ENCODE data around the gene TAPT1. TPM values are rescaled to one million over a fixed set of nuclear protein-coding genes. Genes with fewer than 3 reads are reported as not detected.

The TAPT1 gene
- total RNA-seq, 1 experiment from 2014 or later = 22.0 TPM

DNA sequence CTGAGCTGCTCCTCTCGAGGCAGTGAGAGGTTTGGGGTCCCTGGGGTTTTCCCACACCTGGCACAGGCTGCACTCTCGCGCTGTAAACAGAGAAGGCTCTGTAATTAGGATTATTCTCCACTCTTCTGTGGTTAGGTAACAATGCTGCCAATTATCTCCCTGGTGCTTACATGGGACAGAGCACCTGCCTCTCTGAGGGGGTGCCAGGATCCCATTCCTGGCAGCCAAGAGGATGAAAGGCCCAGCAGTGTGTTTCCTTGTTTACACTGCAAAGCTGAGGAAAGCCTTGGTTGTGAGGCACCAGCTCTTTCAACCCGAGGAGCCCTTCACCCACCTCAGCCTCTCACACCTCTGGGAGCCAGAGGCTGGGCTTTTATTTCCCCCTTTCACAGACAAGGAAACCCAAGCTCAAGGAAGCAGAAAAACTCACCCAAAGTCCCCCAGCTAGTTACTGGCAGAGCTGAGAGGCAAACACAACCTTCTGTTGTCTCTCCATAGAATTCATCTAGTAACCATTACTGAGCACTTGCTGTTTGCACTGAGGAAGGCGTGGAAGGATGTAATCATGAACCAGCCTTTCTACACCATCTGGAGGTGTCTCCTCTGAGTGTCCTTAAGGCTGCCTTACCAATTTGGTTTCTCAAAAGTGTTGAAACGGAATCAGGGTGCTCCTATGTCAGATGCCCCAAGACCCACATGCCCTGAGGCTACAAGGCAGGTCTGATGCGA is 102.8 kb downstream of the TAPT1 start:
- Mint-ChIP-seq H3K9me3 (ENCODE audit: unreplicated experiment) (no peaks in the 10 kb centered on the region), H3K27me3 (ENCODE audit: insufficient read depth, unreplicated experiment) (peaks cover 32% of the 10 kb centered on the region), H3K27ac (ENCODE audit: low read depth, unreplicated experiment) (no peak overlapping the region), H3K4me3 (ENCODE audit: unreplicated experiment) (no peak overlapping the region), H3K36me3 (ENCODE audit: insufficient read depth, unreplicated experiment) (no peaks in the 10 kb centered on the region), H3K4me1 (ENCODE audit: insufficient read depth, unreplicated experiment) (no peaks in the 10 kb centered on the region)
- BruUV-seq (replicated peaks) = no TSS peak
- TF ChIP-seq, protein P1, sequence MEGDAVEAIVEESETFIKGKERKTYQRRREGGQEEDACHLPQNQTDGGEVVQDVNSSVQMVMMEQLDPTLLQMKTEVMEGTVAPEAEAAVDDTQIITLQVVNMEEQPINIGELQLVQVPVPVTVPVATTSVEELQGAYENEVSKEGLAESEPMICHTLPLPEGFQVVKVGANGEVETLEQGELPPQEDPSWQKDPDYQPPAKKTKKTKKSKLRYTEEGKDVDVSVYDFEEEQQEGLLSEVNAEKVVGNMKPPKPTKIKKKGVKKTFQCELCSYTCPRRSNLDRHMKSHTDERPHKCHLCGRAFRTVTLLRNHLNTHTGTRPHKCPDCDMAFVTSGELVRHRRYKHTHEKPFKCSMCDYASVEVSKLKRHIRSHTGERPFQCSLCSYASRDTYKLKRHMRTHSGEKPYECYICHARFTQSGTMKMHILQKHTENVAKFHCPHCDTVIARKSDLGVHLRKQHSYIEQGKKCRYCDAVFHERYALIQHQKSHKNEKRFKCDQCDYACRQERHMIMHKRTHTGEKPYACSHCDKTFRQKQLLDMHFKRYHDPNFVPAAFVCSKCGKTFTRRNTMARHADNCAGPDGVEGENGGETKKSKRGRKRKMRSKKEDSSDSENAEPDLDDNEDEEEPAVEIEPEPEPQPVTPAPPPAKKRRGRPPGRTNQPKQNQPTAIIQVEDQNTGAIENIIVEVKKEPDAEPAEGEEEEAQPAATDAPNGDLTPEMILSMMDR (IDR thresholded peaks at IDR 0.05; ENCODE audit: unreplicated experiment) = no peak
- DNase-seq (ENCODE audit: unreplicated experiment) = no peak
- intact Hi-C loops (cut with micrococcal nuclease) = no loop called here
- ChIA-PET CTCF (no interaction called here), POLR2A (interaction anchor here (0.6 kb wide), 1 partner anchor 68 kb away, joined by 3 read pairs; no protein-coding TSS in a partner anchor)

DNA sequence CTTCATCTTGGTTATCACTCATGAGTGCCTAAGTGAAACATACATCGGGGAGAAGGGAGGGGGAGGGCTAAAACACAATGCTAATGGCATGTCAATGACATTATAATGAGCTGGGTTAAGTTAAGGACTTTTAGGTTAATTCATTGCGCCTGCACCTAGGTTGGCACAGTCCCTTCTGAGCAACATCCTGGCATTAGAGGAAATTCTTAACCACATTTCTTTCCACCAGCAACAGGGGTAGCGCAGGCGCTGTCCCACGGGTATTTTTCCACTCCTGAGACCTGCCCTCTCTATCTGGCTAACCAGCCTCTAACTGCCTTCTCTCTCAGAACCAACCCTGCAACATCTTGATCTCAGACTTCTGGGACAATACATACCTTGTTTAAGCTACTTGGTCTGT is 103.5 kb downstream of the TAPT1 start:
- Mint-ChIP-seq H3K4me3 (ENCODE audit: unreplicated experiment) (no peak overlapping the region), H3K9me3 (ENCODE audit: unreplicated experiment) (no peaks in the 10 kb centered on the region), H3K36me3 (ENCODE audit: insufficient read depth, unreplicated experiment) (no peaks in the 10 kb centered on the region), H3K4me1 (ENCODE audit: insufficient read depth, unreplicated experiment) (no peaks in the 10 kb centered on the region), H3K27ac (ENCODE audit: low read depth, unreplicated experiment) (no peak overlapping the region), H3K27me3 (ENCODE audit: insufficient read depth, unreplicated experiment) (peaks cover 32% of the 10 kb centered on the region)
- TF ChIP-seq, protein P1 (IDR thresholded peaks at IDR 0.05; ENCODE audit: unreplicated experiment) = no peak
- ChIA-PET POLR2A (no interaction called here), CTCF (no interaction called here)
- BruUV-seq (replicated peaks) = no TSS peak
- intact Hi-C loops (cut with micrococcal nuclease) = no loop called here
- DNase-seq (ENCODE audit: unreplicated experiment) = no peak

- H3K4me3 Mint-ChIP-seq (ENCODE audit: unreplicated experiment) = no peak overlapping the region
- no TSS peak for BruUV-seq (replicated peaks)
- no peak overlapping the region for H3K27ac Mint-ChIP-seq (ENCODE audit: low read depth, unreplicated experiment)
- ChIA-PET CTCF (no interaction called here), POLR2A (no interaction called here)
- no peaks in the 10 kb centered on the region for H3K36me3 Mint-ChIP-seq (ENCODE audit: insufficient read depth, unreplicated experiment)
- no peaks in the 10 kb centered on the region for H3K9me3 Mint-ChIP-seq (ENCODE audit: unreplicated experiment)
- intact Hi-C loops (cut with micrococcal nuclease) = no loop called here
- peaks cover 32% of the 10 kb centered on the region for H3K27me3 Mint-ChIP-seq (ENCODE audit: insufficient read depth, unreplicated experiment)
- no peak for DNase-seq (ENCODE audit: unreplicated experiment)
- H3K4me1 Mint-ChIP-seq (ENCODE audit: insufficient read depth, unreplicated experiment) = no peaks in the 10 kb centered on the region
- TF ChIP-seq, protein P1 (IDR thresholded peaks at IDR 0.05; ENCODE audit: unreplicated experiment) = no peak
Observed at GRCh38 chr4:16122308-16122711, 104.0 kb downstream of the TAPT1 start.

- no TSS peak for BruUV-seq (replicated peaks)
- CTCF ChIA-PET = no interaction called here
- POLR2A ChIA-PET = no interaction called here
- TF ChIP-seq, protein P1 (IDR thresholded peaks at IDR 0.05; ENCODE audit: unreplicated experiment) = no peak
- H3K4me1 Mint-ChIP-seq (ENCODE audit: insufficient read depth, unreplicated experiment) = no peaks in the 10 kb centered on the region
- H3K36me3 Mint-ChIP-seq (ENCODE audit: insufficient read depth, unreplicated experiment) = no peaks in the 10 kb centered on the region
- H3K27me3 Mint-ChIP-seq (ENCODE audit: insufficient read depth, unreplicated experiment) = peaks cover 32% of the 10 kb centered on the region
- DNase-seq (ENCODE audit: unreplicated experiment) = no peak
- H3K4me3 Mint-ChIP-seq (ENCODE audit: unreplicated experiment) = no peak overlapping the region
- intact Hi-C loops (cut with micrococcal nuclease) = no loop called here
- H3K27ac Mint-ChIP-seq (ENCODE audit: low read depth, unreplicated experiment) = no peak overlapping the region
- no peaks in the 10 kb centered on the region for H3K9me3 Mint-ChIP-seq (ENCODE audit: unreplicated experiment)
Observed at GRCh38 chr4:16120720-16121119, 105.6 kb downstream of the TAPT1 start.
